ENCODE data around the gene COBLL1. TPM values are rescaled to one million over a fixed set of nuclear protein-coding genes. Genes with fewer than 3 reads are reported as not detected.
"Not testable (repeated sequence)": the region's sequence is repeated elsewhere in the genome, so short reads cannot be mapped to it uniquely, and the experiment has no call there.

Gene COBLL1
- total RNA-seq, 1 donor from 2014 or later: 13.3 TPM

DNA sequence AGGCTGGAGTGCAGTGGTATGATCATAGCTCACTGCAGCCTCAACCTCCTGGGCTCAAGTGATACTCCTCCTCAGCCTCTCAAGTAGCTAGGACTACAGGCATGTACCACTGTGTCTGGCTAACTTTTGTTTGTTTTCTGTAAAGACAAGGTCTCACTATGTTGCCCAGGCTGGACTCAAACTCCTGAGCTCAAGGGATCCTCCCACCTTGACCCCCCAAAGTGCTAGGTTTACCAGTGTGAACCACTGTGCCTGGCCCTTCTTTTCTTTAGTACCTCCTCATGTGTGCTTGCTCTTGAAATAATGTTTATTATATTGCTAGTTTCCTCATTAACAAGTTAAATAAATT is 19.0 kb upstream of the COBLL1 start:
- no peaks in the 10 kb centered on the region for H3K4me1 ChIP-seq
- H3K4me3 ChIP-seq: no peak overlapping the region
- H3K27ac ChIP-seq: no peak overlapping the region
- H3K36me3 ChIP-seq: no peaks in the 10 kb centered on the region
- H3K9me3 ChIP-seq: no peaks in the 10 kb centered on the region
- DNase-seq (ENCODE audit: low spot score in 2 of 2): no peak
- no peaks in the 10 kb centered on the region for H3K27me3 ChIP-seq
- TF ChIP-seq, protein P1, sequence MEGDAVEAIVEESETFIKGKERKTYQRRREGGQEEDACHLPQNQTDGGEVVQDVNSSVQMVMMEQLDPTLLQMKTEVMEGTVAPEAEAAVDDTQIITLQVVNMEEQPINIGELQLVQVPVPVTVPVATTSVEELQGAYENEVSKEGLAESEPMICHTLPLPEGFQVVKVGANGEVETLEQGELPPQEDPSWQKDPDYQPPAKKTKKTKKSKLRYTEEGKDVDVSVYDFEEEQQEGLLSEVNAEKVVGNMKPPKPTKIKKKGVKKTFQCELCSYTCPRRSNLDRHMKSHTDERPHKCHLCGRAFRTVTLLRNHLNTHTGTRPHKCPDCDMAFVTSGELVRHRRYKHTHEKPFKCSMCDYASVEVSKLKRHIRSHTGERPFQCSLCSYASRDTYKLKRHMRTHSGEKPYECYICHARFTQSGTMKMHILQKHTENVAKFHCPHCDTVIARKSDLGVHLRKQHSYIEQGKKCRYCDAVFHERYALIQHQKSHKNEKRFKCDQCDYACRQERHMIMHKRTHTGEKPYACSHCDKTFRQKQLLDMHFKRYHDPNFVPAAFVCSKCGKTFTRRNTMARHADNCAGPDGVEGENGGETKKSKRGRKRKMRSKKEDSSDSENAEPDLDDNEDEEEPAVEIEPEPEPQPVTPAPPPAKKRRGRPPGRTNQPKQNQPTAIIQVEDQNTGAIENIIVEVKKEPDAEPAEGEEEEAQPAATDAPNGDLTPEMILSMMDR (IDR thresholded peaks at IDR 0.05): no peak
- intact Hi-C loops (cut with DNase I): no loop called here

DNA sequence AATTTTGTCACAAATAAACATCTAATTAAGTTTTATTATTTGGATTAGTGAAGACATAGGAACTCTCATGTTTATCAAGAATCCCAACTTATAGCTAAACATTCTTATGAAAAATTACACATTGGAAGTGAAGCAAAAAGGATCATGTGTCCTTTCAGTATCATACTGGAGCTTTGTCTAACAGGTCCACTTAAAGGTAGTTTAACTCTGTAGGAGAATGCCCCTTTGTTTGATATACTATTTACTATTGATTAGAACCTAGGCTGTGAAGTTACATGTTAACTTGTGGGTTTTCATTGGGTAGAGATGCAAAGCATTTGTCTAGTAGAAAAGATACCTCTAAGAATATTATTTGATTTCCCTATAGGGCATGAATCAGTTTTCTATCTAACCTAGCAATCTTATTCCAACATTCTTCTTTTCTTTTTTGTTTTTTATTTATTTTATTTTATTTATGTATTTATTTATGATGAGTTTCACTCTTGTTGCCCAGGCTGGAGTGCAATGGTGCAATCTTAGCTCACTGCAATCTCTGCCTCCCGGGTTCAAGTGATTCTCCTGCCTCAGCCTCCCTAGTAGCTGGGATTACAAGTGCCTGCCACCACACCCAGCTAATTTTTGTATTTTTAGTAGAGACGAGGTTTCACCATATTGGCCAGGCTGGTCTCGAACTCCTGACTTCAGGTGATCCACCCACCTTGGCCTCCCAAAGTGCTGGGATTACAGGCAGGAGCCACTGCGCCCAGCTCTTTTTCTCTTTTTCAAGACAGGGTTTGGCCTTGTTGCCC is 18.5 kb upstream of the COBLL1 start:
- H3K27me3 ChIP-seq; DNase-seq (ENCODE audit: low spot score in 2 of 2); H3K9me3 ChIP-seq; intact Hi-C loops (cut with DNase I); H3K36me3 ChIP-seq; H3K4me1 ChIP-seq; H3K27ac ChIP-seq; H3K4me3 ChIP-seq: not testable (repeated sequence)

DNA sequence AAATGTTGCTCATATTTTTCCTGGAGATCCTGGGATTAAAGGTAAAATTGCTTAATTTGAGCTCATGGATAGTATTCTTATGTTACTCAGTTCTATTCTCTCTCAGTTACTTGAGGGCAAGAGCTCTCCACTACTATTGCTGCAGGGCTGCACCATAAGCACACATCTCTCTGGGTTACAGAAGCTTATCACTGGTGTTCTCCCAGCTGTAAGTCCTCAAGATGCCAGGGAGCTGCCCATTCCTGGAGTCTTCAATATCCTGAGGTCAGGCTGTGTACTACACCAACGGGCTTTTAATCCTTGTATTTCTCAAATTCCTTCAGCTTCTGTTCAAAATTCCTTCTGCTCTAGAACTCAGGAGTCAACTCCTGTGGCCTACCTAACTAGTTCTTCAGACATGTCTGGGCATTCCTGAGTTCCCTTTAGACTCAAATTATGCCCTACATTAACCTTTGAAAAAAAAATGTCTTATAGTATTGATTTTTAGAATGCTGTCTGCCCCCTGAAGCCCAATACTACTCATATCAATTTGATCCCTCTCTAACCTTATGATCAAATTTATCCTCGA is 17.7 kb upstream of the COBLL1 start:
- Histone ChIP-seq H3K4me3 (no peak overlapping the region), H3K4me1 (no peaks in the 10 kb centered on the region), H3K27ac (no peak overlapping the region), H3K27me3 (no peaks in the 10 kb centered on the region), H3K9me3 (no peaks in the 10 kb centered on the region), H3K36me3 (no peaks in the 10 kb centered on the region)
- no peak for DNase-seq (ENCODE audit: low spot score in 2 of 2)
- intact Hi-C loops (cut with DNase I): no loop called here
- TF ChIP-seq, protein P1 (IDR thresholded peaks at IDR 0.05): no peak

DNA sequence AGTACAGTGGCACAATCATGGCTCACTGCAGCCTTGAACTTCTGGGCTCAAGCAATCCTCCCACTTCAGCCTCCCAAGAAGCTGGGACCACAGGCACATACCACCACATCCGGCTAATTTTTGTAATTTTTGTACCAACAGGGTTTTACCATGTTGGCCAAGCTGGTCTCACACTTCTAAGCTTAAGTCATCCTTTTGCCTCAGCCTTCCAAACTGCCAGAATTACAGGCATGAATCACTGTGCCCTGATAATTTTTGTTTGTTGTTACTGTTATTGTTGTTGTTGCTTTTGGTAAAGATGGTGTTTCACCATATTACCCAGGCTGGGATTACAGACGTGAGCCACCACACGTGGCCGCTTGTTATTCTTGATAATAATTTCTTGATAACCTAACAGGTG is 10.5 kb upstream of the COBLL1 start:
- Histone ChIP-seq H3K4me1 (no peaks in the 10 kb centered on the region), H3K27ac (no peak overlapping the region), H3K27me3 (no peaks in the 10 kb centered on the region), H3K9me3 (no peaks in the 10 kb centered on the region), H3K4me3 (no peak overlapping the region), H3K36me3 (no peaks in the 10 kb centered on the region)
- TF ChIP-seq, protein P1 (IDR thresholded peaks at IDR 0.05): no peak
- DNase-seq (ENCODE audit: low spot score in 2 of 2): no peak
- intact Hi-C loops (cut with DNase I): no loop called here

DNA sequence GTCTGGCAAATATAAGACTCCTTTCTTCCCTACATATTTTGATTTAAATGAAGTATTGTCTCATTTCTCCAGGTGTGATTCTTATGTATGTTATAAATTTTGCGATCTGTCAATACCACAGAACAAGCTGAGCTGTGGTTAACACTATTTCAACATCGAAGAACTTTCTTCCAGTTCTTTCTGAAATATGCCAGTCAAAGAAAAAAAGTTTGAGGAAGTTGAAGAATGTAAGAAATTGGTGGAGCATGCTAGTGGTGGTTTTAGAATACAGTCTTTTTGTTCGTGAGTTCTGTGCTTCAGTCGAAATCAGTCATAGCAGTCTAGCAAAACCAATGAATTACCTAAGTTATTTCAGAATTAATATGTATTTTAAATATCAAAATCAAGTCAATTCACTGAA is 8.6 kb upstream of the COBLL1 start:
- no peak overlapping the region for H3K4me3 ChIP-seq
- H3K27ac ChIP-seq: no peak overlapping the region
- no peaks in the 10 kb centered on the region for H3K4me1 ChIP-seq
- intact Hi-C loops (cut with DNase I): no loop called here
- H3K9me3 ChIP-seq: no peaks in the 10 kb centered on the region
- no peaks in the 10 kb centered on the region for H3K27me3 ChIP-seq
- TF ChIP-seq, protein P1 (IDR thresholded peaks at IDR 0.05): no peak
- no peaks in the 10 kb centered on the region for H3K36me3 ChIP-seq
- no peak for DNase-seq (ENCODE audit: low spot score in 2 of 2)

DNA sequence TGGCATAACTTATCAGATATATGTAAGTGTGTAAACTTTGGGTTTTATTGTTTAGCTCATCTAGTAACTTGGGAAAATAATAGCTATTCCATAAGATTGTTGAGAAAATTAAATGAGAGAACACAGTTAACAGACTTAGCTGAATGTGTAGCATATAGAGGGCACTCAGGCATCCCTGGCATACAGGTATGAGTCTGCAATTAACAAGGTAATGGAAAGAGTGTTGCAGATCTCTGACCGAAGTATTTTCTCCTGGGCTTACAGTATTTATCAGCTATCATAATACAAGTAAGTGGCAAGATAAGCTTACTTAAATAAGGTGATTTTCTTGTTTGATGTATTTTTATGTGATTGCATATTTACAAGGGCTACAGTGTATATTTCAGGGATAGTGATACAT is 7.9 kb upstream of the COBLL1 start:
- intact Hi-C loops (cut with DNase I): no loop called here
- TF ChIP-seq, protein P1 (IDR thresholded peaks at IDR 0.05): no peak
- H3K27ac ChIP-seq: no peak overlapping the region
- no peaks in the 10 kb centered on the region for H3K36me3 ChIP-seq
- no peak overlapping the region for H3K4me3 ChIP-seq
- no peak for DNase-seq (ENCODE audit: low spot score in 2 of 2)
- no peaks in the 10 kb centered on the region for H3K9me3 ChIP-seq
- no peaks in the 10 kb centered on the region for H3K27me3 ChIP-seq
- H3K4me1 ChIP-seq: no peaks in the 10 kb centered on the region
